Activated CD8-positive, alpha-beta memory T cell treated with anti-CD3 and anti-CD28 coated beads, Interleukin-2, amount 10 ng/mL, durations not matched to agents 7 days and 5 days (primary cell): ENCODE measurements around the gene DOK5. TPM values are rescaled to one million over a fixed set of nuclear protein-coding genes. Genes with fewer than 3 reads are reported as not detected.

Experiments used
- ATAC-seq: fragments of 150-1000 bp; cut with Tn5 transposase; one replicate; pipeline ENCODE4 v1.10.0; 2021; ENCODE audit warnings: moderate library complexity
- CTCF ChIA-PET: fragments of 350-600 bp; sonication (Branson Sonifier 250); formaldehyde crosslinking; loops from one replicate; lab custom pipeline; 2021; ENCODE audit warnings: antibody characterized with exemption; lab: Charles Lee
- DNase-seq: peaks from one replicate; pipeline ENCODE4 v3.0.0-alpha.2; 2020
- H3K27ac Mint-ChIP-seq: one replicate; pipeline ENCODE4 v1.8.0; 2021; ENCODE audit warnings: mild to moderate bottlenecking, mixed read lengths
- H3K27me3 Mint-ChIP-seq: one replicate; pipeline ENCODE4 v1.8.0; 2021; ENCODE audit warnings: mixed read lengths
- H3K36me3 Mint-ChIP-seq: one replicate; pipeline ENCODE4 v1.8.0; 2021; ENCODE audit warnings: mild to moderate bottlenecking, mixed read lengths
- H3K4me1 Mint-ChIP-seq: one replicate; pipeline ENCODE4 v1.8.0; 2021; ENCODE audit warnings: mixed read lengths
- H3K4me3 Mint-ChIP-seq: one replicate; pipeline ENCODE4 v1.8.0; 2021; ENCODE audit warnings: mild to moderate bottlenecking, moderate library complexity, mixed read lengths
- H3K9me3 Mint-ChIP-seq: one replicate; pipeline ENCODE4 v1.8.0; 2022; ENCODE audit warnings: low read depth, mixed read lengths
- total RNA-seq, 2 experiments: library from RNA; stranded (reverse); gene quantifications; one replicate each; pipeline ENCODE4 v1.2.3, GENCODE V29; 2021

Gene DOK5
- total RNA-seq, 2 experiments from 2014 or later, result 4.4 TPM; not detected in 1

DNA sequence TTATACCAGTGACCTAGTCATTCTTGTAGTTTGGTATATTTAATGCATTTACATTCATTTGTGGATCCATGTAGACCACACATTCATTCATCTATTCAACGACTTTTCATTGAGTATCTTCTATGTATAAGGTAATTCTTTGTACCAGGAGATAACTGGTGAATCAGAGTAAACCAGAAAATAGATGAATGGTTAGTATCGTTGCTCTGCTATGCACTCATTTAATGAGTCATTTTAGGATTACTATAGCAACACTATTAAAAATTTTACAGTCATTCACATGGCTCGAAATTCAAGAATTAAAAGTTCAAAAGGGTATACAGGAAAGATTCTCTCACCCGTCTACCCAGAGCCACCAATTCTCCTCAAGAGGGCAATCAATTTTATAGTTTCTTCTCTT, 26.8 kb downstream of the DOK5 start:
- CTCF ChIA-PET, result no interaction called here
- Mint-ChIP-seq H3K27me3 (no peaks in the 10 kb centered on the region), H3K27ac (no peak overlapping the region), H3K36me3 (no peaks in the 10 kb centered on the region), H3K4me1 (no peaks in the 10 kb centered on the region), H3K4me3 (no peak overlapping the region), H3K9me3 (no peaks in the 10 kb centered on the region)
- no peak for DNase-seq
- ATAC-seq, result no peak

DNA sequence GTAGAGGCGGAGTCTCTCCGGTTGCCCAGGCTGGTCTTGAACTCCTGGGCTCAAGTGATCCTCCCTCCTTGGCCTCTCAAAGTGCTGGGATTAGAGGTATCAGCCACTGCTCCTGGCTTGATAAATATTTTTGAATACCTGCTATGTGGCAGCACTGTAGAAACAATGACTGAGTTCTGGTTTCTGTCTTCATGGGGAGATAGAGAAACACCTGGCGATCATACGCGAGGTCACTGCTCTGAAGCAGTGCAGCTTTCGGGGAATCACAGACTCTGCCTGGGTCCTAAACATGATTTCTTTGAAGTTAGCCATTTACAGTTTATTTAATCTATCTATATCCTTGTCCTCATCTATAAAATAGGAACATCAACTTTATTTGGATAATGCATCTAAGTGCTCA, 31.2 kb downstream of the DOK5 start:
- Mint-ChIP-seq H3K4me1 (no peaks in the 10 kb centered on the region), H3K4me3 (no peak overlapping the region), H3K9me3 (no peaks in the 10 kb centered on the region), H3K36me3 (no peaks in the 10 kb centered on the region), H3K27me3 (no peaks in the 10 kb centered on the region), H3K27ac (no peak overlapping the region)
- ATAC-seq, result no peak
- DNase-seq, result no peak
- CTCF ChIA-PET, result no interaction called here

DNA sequence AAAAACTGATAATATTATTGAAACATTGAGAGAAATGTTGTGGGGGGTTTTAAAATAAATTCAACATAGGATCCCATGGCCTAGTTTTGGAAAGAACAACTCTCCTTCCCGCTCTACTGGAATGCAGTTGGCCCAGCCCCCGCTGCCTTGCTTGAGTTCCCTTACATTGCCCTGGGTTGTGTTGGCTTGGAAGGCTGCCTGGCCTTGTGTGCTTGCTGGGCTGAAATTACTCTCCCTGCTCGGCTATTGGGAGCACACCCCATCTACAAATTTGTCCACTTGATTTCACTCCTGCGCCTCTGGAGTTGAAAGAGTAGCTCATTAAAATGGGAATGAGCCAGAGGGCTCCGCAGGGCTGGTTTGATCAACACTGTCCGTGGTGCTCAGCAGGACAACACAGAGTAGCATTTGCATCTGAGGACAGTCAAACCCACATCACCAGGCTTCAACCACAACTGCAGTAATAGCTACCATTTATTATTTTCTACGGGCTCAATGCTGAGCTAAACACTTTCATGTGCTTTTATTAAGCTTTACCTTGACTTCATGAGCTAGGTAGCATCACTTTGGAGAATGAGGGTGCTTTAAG, 35.2 kb downstream of the DOK5 start:
- CTCF ChIA-PET, result no interaction called here
- Mint-ChIP-seq H3K4me1 (no peaks in the 10 kb centered on the region), H3K9me3 (peaks cover 2% of the 10 kb centered on the region), H3K27ac (no peak overlapping the region), H3K4me3 (no peak overlapping the region), H3K27me3 (no peaks in the 10 kb centered on the region), H3K36me3 (no peaks in the 10 kb centered on the region)
- DNase-seq, result no peak
- no peak for ATAC-seq

DNA sequence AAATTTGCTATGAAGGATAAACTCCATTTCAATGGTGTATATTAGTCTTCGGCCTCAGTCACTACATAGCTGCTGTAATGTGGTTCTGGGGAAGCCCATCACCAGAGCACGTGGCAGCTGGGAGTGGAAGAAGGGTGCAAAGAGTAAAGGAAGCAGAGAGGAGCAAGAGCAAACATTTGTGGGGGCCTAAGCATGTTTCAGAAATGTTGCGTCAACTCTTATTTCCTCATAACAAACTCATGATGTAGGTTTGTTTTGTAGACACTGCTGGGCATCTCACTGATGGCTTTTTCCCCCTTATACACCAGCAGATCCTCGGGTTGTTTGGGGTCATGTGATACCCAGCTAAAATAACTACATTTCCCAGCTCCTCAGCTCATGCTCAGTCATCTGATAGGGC, 37.3 kb downstream of the DOK5 start:
- Mint-ChIP-seq H3K36me3 (no peaks in the 10 kb centered on the region), H3K4me1 (no peaks in the 10 kb centered on the region), H3K27ac (no peak overlapping the region), H3K4me3 (no peak overlapping the region), H3K27me3 (no peaks in the 10 kb centered on the region), H3K9me3 (peaks cover 2% of the 10 kb centered on the region)
- CTCF ChIA-PET, result no interaction called here
- no peak for ATAC-seq
- no peak for DNase-seq

DNA sequence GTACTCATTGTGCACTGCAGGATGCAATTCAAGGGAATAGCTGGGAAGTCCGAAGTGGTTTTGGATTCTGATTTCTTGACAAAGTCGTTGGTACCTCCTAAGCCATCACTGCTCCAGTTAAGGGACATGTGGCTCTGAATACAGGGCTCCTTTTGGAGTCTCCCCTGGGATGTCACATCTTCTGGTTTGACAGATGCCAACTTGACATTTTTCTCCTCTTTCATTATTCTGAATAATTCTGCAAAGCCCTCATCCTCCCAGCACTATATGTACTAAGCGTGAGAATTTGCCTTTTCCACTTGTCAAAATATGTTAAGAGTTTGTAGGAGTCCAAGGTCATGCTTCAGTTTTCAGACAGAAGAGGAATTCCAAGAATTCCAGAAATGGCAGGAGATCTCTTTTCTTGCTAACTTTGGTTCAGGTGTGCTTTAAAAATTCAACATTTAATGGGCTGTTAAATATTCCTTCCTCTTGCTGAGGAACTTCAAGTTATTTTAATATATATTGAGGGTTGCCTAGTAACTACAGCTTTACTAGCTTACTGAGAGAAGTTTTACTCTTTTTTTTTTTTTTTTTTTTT, 38.7 kb downstream of the DOK5 start:
- H3K4me3 Mint-ChIP-seq, result no peak overlapping the region
- H3K27ac Mint-ChIP-seq, result no peak overlapping the region
- CTCF ChIA-PET, result no interaction called here
- H3K4me1 Mint-ChIP-seq, result no peaks in the 10 kb centered on the region
- peaks cover 2% of the 10 kb centered on the region for H3K9me3 Mint-ChIP-seq
- no peaks in the 10 kb centered on the region for H3K36me3 Mint-ChIP-seq
- no peak for DNase-seq
- no peak for ATAC-seq
- H3K27me3 Mint-ChIP-seq, result no peaks in the 10 kb centered on the region

DNA sequence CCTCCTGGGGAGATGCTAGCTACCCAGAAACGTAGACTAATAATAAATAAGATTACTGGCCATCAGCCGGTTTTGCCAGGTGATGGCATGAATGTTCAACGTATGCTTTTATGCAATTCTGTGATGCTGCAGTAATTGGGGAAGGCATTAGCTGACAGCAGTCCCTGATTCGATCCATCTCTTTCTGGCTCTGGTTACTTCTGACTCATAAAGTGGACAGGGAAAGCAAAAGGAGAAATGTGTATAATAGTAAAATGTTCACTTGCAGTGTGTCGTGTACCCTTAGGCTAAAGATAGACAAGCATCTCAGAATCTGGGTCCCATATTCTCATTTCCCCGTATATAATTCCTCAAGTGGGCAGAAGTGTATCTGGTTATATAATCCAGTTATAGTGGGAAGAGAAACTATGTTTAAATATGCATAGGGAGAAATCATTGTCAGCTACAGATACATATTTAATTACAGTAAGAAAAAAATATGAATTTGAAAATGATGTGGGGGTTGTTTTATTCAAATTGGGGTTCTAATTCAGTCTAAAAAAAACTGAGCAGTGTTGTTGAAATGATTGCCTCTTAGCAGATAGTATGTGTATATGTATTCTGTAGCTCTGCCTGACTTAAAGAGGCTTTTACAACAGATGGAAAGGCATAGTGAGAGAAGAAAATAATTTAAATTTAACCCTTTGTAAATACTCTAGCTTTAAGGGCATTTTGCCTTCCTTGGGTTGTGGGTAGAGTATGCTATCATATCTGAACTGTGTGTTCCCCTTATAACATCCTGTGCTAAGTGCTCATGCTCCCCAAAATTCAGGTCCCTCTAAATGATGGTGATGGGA, 40.6 kb downstream of the DOK5 start:
- Mint-ChIP-seq H3K36me3 (no peaks in the 10 kb centered on the region), H3K27me3 (no peaks in the 10 kb centered on the region), H3K4me1 (no peaks in the 10 kb centered on the region), H3K27ac (no peak overlapping the region), H3K4me3 (no peak overlapping the region), H3K9me3 (peaks cover 2% of the 10 kb centered on the region)
- DNase-seq (no peak), ATAC-seq (no peak)
- CTCF ChIA-PET, result no interaction called here

DNA sequence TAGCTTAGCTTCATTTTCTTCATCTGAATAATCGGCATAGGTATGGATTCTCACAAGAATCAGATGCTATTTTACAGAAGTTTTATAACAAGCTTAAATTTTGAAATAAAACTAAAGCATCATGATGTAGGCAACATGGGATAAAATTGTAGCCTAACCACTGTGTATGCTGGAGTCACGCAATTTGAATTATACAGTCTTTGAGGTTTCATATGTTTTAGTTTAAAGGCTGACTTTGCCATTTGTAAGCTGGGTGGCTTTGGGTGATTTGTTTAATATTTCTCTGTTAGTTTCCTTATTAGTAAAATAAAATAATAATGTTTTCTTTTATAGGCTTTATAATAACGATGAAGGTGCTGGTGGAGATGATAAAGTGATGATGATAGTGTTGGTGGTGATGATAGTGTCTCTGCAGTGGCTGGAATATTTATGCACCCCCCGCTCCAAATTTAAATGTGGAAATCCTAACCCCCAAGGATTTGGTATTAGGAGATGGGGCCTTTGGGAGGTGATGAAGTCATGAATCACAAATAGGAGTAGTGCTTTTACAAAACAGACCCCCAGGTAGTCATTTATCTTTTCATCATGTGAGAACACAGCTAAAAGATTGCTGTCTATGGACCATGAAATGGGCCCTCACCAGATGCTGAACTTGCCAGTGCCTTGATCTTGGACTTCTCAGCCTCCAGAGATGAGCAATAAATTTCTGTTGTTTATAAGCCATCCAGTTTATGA, 42.0 kb downstream of the DOK5 start:
- CTCF ChIA-PET, result no interaction called here
- H3K27ac Mint-ChIP-seq, result no peak overlapping the region
- no peaks in the 10 kb centered on the region for H3K36me3 Mint-ChIP-seq
- ATAC-seq, result no peak
- H3K4me3 Mint-ChIP-seq, result no peak overlapping the region
- H3K4me1 Mint-ChIP-seq, result no peaks in the 10 kb centered on the region
- H3K27me3 Mint-ChIP-seq, result no peaks in the 10 kb centered on the region
- peaks cover 4% of the 10 kb centered on the region for H3K9me3 Mint-ChIP-seq
- DNase-seq, result no peak

DNA sequence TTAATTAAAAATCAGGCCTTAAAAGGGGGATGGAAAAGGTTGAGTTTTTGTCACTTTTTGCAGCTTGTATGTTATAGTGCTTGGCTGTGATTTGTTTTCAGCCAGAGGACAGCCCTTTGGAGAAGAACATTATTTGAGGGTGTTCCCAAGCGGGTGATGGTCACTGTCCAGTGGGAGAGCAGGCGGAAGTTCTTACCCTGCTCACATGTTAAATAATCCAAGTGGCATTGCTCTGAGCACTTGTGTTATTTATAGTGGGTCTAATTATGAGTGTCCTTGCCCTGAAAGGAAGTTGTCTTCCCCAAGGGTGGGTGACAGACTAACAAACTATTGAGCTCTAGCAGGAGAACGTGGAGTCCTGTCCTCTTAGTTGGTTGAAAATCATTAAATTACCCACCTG, 49.5 kb downstream of the DOK5 start:
- no peaks in the 10 kb centered on the region for H3K4me1 Mint-ChIP-seq
- DNase-seq (no peak), ATAC-seq (no peak)
- H3K27me3 Mint-ChIP-seq, result no peaks in the 10 kb centered on the region
- no peak overlapping the region for H3K4me3 Mint-ChIP-seq
- H3K27ac Mint-ChIP-seq, result no peak overlapping the region
- H3K9me3 Mint-ChIP-seq, result peaks cover 2% of the 10 kb centered on the region
- H3K36me3 Mint-ChIP-seq, result no peaks in the 10 kb centered on the region
- CTCF ChIA-PET, result no interaction called here

DNA sequence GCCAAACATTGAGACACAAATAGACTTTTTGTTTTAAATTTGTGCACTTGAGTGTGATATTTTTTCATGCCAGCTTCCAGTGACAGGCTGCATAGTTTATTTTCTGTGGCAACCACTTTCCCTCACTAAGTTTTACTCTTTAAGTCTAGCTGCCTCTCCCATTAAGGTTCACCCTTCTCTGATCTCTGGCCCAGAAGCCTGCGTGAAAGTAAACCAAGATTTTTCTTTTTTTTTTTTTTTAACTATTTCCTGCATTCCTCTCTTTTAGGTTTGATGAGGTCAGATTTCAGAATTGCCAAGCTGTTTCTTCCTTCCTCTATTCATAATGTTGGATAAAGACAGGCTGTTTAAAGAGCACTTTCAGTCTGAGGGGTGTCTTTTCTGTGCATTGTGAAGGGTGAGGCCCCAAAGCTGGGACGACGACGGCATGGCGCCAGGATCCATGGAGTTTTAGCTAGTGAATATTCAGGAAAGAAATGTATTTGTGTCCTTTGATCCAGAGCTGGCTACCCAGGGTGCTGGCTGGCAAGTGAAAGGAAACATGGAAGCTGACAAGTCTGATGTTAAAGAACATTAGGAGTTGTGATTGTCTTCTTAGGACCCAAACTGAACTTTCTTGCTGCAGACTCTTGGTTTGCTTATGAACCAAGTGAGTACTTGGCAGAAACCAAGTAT, 50.7 kb downstream of the DOK5 start:
- ATAC-seq, result no peak
- H3K4me1 Mint-ChIP-seq, result no peaks in the 10 kb centered on the region

DNA sequence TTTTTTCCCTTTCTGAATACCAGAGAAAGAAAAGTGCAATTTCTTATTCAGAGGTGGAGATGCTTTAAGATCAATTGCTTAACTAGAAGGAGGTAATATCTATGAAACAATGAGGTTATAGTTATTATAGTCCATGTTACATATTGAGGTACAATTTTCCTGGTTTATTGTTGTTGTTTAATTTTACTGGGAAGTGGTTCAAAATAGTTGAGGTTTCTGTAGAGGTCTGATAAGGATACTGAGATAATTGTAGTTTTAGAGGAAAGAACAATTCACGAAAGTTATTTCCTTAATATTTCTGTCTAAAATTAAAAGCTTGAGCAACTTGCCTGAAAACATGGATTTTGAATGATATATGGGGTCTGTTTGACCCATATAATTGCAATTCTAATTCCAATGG, 51.4 kb downstream of the DOK5 start:
- no peaks in the 10 kb centered on the region for H3K36me3 Mint-ChIP-seq
- H3K9me3 Mint-ChIP-seq, result peaks cover 2% of the 10 kb centered on the region
- H3K4me1 Mint-ChIP-seq, result no peaks in the 10 kb centered on the region
- no peak for DNase-seq
- no peak overlapping the region for H3K4me3 Mint-ChIP-seq
- CTCF ChIA-PET, result no interaction called here
- no peak overlapping the region for H3K27ac Mint-ChIP-seq
- ATAC-seq, result no peak
- H3K27me3 Mint-ChIP-seq, result no peaks in the 10 kb centered on the region

More for the DNA sequence above, 50.7 kb downstream of the DOK5 start:
- Mint-ChIP-seq H3K27me3 (no peaks in the 10 kb centered on the region), H3K36me3 (no peaks in the 10 kb centered on the region), H3K9me3 (peaks cover 2% of the 10 kb centered on the region), H3K27ac (no peak overlapping the region), H3K4me3 (no peak overlapping the region)
- DNase-seq, result no peak
- CTCF ChIA-PET, result no interaction called here

DNA sequence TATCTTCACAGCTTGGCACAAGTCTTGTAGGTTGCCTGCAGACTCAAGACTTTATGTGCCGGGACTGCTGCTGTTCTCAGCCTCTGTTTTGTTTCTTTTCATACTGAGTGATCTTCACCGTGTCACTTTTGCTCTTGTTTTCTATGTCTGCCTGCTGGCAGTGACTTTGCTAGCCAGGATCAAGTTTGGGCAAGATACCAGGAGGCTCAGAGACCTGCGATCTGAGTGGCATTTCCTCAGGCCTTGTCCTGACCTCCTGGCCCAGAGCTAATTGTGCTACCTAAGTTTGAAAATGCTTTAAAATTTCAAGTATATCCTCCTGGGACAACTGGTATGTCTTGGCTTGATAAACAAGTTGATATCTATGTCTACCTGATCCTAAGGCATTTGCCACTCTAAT, 57.2 kb downstream of the DOK5 start:
- Mint-ChIP-seq H3K4me1 (no peaks in the 10 kb centered on the region), H3K9me3 (no peaks in the 10 kb centered on the region), H3K27ac (no peak overlapping the region), H3K36me3 (peaks cover 2% of the 10 kb centered on the region), H3K27me3 (peaks cover 2% of the 10 kb centered on the region), H3K4me3 (no peak overlapping the region)
- CTCF ChIA-PET, result no interaction called here
- DNase-seq (no peak), ATAC-seq (no peak)

DNA sequence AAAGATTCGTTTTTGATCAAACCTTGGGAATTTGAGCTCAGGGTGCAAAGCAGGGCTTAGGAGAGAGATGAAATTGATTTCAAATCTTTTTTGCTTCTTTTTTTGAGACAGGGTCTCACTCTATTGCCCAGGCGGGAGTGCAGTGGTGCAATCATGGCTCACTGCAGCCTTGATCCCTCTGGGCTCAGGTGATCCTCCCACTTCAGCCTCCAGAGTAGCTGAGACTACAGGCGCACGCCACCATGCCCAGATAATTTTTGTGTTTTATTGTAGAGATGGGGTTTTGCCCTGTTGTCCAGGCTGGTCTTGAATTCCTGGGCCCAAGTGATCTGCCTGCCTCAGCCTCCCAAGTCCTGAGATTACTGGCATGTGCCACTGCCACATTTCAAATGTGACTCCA, 58.7 kb downstream of the DOK5 start:
- no peaks in the 10 kb centered on the region for H3K4me1 Mint-ChIP-seq
- CTCF ChIA-PET, result no interaction called here
- peaks cover 2% of the 10 kb centered on the region for H3K27me3 Mint-ChIP-seq
- no peaks in the 10 kb centered on the region for H3K9me3 Mint-ChIP-seq
- ATAC-seq (no peak), DNase-seq (no peak)
- no peak overlapping the region for H3K27ac Mint-ChIP-seq
- H3K4me3 Mint-ChIP-seq, result no peak overlapping the region
- peaks cover 2% of the 10 kb centered on the region for H3K36me3 Mint-ChIP-seq

DNA sequence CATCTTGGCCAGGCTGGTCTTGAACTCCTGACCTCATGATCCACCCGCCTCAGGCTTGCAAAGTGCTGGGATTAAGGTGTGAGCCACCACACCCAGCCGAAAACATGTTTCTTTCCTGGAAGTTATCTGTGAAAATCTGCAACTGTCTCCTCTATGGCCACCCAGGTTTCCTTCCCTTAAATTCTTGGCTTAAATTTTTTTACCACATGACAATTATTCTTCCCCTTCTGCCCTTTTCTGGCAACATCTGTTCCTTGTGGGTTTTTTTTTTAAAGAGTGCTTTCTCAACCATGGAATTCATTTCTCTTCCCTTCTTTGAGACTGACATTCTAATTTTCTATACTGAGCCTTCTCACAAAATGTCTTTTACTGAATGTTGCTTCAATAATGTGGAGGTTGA, 59.6 kb downstream of the DOK5 start:
- Mint-ChIP-seq H3K27me3 (peaks cover 2% of the 10 kb centered on the region), H3K27ac (no peak overlapping the region), H3K4me1 (no peaks in the 10 kb centered on the region), H3K4me3 (no peak overlapping the region), H3K9me3 (no peaks in the 10 kb centered on the region), H3K36me3 (peaks cover 2% of the 10 kb centered on the region)
- ATAC-seq (no peak), DNase-seq (no peak)
- CTCF ChIA-PET, result no interaction called here
